ENCODE data around the gene STOM. TPM values are rescaled to one million over a fixed set of nuclear protein-coding genes. Genes with fewer than 3 reads are reported as not detected.

The STOM gene
- total RNA-seq, 1 donor from 2014 or later, result 509 TPM

DNA sequence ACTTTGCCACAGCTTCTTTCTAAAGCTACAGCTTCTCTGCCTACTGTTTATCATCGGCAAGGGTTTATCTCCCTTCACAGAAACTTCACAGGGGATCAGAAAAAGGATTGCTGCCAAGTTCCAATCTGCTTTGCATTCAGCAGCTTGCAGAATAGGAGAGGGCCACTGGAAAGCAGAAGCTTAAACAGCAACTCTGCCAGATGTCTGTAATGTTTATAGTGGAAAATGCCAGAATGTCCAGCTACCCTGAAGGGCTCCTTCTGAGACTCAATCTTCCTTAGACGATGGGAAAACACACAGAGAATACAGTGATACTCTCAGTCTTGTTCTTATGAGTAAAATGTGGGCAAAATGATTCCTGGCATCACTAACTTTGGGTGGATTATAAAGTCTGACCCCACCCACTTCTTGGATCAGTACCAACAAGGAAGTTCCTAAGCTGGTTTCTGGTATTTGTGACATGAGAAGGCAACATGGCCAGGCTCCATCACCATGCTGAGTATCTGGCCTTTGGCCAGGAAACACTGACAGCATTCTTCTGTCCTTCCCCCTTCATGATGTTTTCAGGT lies 19.0 kb downstream of the STOM start:
- DNase-seq (ENCODE audit: low read depth in 2 of 2), result peak; percentile 91 to 93

DNA sequence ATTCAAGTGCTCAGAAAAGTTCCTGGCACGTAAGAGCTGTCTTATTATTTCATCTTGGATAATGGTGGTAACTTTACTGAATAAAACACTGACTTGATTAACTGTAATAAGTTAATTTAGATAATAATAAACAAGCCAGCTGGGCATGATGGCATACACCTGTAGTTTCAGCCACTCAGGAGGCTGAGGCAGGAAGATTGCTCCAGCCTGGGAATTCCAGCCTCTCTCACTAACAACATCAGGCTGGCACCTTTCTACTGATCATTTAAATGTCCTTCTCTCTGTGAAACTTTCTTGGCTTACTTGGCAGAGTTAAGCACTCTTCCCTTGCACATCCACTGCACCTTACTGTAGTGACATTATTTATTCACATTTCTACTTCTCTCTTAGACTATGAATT lies 20.0 kb downstream of the STOM start:
- no peak for DNase-seq (ENCODE audit: low read depth in 2 of 2)

DNA sequence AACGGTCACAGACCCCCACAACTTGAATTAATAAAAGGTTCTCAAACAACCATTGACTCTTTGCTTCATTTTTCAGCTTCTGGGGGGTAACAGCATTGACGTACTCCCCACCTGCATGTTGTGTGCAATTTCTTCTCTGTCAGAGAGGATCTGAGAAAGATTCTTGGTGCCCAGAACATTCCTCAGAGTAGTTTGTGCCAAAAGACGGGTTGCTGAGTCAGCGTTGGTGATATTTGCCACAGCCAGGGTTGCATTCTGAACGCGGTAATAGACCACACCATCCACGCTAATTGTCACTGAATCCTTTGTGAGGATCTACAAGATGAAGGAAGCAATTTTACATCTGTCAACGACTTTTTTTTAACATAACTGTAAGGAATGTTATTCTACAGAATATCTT lies 21.0 kb downstream of the STOM start:
- no peak for DNase-seq (ENCODE audit: low read depth in 2 of 2)

DNA sequence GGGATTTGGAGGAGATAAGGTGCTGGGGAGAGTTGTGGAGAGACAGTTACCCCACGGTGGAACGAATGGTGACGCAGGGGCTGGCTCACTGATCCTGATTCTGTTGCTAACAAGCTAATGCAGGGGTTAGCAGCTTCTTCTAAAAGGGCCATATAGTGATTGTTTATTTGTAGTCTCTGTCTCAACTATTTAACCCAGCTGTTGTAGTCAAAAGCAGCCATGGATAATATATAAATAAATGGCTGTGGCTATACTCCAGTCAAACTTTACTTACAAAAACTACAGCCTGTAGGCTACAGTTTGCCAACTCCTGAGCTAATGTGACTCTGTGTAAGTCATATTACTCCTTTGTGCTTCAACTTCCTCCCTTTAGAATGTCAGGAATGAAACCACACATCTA lies 21.8 kb downstream of the STOM start:
- no peak for DNase-seq (ENCODE audit: low read depth in 2 of 2)

DNA sequence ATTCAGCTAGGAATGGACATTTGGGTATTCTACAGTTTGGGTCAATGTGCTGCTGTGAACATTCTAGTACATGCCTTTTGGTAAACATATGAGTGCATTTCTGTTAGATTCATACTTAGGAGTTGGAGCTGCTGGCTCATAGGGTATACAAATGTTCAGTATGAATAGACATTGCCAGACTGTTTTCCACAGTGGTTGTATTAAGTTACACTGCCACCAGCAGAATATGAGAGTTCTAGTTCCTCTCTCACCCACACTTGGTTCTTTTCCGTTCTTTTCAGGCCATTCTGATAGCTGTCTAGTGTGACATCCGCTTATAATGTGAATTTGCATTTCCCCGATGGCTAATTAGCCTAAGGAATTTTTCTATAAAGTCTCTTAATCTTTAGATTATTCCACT lies 25.0 kb downstream of the STOM start:
- no peak for DNase-seq (ENCODE audit: low read depth in 2 of 2)

DNA sequence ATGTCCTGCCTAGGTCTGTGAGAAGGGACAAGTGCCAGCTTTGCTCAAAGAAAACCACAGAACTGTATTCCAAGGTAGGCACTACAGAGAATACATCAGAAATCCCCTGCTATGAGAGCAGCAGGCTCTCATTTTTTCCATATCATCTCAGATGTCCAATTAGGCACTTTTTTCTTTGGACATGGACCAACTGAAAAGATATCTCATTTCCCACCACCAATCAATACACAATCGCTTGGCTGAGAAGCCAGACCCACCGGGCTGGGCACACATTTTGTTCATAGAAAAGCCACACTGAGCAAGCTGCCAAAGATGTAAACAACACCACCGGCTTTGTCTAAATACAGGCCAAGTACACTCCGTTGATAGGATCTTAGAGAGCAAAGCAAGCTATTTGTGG lies 25.9 kb downstream of the STOM start:
- no peak for DNase-seq (ENCODE audit: low read depth in 2 of 2)

DNA sequence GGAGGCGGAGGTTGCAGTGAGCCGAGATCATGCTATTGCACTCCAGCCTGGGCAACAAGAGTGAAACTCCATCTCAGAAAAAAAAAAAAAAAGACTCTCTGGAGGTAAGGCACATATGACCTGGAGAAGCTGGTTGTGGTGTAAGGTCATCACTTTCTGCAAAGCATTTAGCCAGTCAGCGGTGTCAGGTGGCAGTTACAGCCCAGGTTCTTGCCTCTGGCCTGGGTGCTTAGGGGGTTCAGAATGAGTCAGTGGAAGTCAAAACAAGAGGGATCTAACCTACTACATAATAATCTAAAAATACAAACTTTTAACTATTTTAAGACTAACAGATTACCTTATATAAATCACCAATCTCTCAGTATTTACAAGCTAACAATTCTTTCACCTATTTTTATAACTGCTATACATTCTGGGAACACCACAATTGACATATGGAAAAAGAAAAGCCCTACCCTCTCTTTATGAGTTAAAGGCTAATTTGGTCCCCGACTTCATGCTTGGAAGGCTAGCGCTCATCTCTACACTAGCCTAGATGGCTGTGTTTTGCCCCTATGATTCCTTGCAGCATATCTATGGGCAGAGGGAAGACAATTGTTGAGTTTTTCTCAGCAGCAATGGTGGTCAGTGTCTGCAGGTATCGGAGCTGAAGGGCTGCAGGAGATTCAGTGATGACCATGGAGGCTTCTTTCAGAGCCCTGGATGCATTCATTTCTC lies 29.2 kb downstream of the STOM start:
- no peak for DNase-seq (ENCODE audit: low read depth in 2 of 2)

DNA sequence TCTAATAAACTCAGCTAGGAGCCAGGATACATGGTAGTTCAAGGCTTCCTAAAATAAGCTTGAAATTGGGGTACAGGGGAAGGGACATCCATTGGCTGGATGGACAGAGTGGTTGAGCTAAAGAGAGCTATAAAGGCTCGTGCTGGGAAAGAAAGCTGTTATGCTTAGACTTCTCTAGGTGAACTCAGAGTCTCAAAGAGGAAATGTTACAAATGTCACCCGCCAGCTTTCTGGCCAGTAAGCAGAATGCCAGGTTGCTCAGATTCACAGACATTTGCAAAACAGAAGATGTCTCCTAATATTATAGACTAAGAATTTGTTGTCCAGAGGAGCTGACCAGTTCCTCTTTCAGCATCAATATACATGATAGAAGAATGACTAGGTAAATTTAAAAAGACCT lies 30.6 kb downstream of the STOM start:
- no peak for DNase-seq (ENCODE audit: low read depth in 2 of 2)

DNA sequence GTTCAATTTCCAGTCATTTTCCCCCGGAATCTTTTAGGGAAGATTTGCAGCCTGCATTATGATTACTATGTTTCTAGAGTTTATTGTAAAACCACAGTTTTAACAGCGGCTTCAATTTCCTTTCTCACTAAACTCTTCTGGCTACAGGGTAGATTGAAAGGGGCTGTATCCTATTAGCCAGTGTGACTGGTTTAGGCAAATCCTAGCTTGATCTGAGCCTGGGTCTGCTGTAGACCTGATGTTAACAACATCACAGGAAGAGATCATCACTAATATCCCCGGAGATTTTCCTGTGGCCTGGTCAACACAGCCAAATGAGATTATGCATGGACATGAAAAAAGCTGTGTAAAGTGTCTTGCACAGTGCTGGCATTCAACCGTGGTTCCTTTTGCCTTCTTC lies 33.4 kb downstream of the STOM start:
- DNase-seq (ENCODE audit: low read depth in 2 of 2), result no peak

DNA sequence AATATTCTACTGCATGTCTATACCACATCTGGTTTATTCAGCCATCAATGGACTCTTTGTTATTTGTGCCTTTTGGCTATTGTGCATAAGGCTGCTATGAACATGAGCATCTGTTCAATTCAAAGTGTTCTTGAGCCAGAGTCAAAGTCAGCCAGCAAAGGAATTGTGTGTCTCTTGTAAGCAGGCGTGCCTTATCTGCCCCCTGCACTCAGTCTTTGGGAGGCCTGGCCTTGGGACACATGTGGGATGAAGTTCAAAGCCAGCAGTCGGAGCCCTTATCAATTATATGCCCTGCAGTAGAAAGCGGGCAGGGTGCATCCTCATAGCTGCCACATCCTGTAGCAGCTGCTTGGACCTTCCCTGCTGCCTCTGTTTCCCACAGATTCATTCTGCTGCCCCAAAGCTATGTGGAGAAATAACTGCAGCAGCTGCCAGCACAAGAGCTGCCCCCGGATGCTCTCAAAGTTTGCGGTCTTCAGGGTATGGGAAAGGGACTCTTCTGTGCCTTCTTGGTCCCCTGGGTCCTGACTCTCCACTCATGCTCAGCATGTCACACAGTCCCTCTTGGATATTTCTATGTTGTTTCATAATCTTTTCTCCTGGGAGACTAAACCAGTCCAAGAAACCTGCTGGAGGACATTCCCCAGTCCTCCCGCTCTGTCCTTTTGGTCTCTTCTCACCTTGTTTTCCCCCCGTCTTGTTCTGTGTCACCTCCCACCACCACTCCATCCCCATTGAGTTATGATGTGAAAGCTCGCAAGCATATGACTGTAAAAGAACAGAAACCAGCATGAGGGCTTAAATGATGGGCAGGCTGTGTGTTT lies 35.9 kb downstream of the STOM start:
- no peak for DNase-seq (ENCODE audit: low read depth in 2 of 2)

DNA sequence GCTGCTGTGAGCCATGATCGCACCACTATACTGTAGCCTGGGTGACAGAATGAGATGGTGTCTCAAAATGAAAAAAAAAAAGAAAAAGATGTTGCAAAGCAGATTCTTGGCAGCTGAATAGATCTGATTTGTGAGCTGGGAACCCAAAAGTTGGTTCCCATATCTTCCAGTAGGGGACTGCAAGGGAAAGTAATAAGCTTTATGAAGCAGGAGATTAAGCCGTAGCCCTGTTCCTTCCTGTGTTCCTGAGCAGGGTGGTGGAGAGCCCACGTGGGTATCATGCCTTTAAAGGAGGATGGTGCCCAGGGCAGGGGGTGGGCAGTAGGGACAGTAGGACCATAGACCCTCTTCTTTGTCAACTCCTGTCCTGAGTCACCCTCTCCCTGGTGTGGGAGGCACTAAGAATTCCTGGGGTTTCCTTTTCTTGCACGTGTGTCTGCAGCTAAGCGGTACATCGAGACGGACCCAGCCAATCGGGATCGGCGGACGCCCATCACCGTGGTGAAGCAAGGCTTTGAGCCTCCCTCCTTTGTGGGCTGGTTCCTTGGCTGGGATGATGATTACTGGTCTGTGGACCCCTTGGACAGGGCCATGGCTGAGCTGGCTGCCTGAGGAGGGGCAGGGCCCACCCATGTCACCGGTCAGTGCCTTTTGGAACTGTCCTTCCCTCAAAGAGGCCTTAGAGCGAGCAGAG lies 37.9 kb downstream of the STOM start:
- peak in 1 of 2 donors; percentile 45 for DNase-seq (ENCODE audit: low read depth in 2 of 2)

DNA sequence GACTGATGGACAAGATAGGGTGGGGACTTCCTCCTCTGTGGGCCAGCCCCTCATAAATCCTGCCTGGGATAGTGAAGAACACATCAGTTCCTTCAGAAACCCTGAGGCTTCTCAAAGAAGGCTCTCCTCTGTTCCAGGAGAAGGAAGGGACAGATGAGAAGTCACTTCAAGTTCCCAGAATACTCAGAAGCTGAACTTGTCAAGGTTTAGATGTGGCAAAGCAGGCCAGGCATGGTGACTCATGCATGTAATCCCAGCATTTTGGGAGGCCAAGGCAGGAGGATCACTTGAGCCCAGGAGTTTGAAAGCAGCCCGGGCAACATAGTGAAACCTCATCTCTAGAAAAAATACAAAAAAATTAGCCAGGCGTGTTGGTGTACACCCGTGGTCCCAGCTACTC lies 38.5 kb downstream of the STOM start:
- no peak for DNase-seq (ENCODE audit: low read depth in 2 of 2)

DNA sequence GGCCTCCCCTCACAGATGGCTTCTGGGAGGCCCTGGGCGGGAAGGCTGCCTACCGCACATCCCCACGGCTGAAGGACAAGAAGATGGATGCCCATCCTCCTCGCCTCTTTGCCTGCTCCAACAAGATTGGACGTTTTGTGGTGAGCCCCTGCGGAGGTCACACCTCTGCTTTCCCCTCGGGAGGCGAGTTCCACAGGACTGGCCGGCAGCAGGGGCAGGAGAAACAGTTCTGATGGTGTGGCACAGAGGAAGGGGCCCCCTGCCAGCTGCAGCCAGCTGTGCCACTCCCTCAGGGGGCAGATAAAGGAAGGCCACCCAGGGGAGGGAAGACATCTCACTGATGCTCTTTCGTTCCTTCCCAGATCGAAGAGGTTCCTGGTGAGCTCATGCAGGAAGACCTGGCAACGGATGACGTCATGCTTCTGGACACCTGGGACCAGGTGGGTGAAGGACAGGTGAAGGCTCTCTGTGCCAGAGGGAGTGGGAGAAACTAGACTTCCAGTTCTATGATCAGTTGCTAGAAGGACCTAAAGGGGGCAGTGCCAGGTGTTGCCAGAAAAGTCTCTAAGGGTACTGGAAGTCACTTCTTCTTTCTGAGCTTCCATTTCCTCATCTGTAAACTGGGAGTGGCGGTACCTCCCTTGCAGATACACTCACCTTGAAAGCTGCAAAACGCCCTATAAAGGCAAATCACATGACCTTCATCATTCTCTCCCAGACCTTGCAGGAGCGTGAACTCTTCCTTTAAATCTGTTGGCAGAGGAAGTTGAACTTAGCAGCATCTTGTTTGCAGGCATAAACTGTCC lies 41.0 kb downstream of the STOM start:
- DNase-seq (ENCODE audit: low read depth in 2 of 2), result no peak

DNA sequence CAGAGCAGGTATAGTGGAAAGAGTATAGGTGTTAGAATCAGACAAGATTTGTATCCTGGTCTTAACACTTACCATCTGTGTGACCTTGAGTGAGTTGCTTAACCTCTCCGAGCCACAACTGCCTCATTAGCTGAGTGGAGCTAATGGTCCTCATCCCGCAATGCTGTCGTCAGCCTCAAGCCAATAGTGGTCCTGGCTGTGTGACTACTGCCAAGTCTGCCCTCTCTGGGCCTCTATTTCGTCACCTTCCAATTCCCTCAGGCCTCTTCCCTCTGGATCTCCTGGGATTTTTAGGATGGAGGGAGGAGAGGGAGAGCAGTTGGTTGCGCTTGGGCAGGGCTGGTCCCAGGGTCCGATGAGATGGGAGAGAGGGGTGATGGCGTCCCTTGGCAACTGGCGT lies 41.6 kb downstream of the STOM start:
- DNase-seq (ENCODE audit: low read depth in 2 of 2), result no peak

DNA sequence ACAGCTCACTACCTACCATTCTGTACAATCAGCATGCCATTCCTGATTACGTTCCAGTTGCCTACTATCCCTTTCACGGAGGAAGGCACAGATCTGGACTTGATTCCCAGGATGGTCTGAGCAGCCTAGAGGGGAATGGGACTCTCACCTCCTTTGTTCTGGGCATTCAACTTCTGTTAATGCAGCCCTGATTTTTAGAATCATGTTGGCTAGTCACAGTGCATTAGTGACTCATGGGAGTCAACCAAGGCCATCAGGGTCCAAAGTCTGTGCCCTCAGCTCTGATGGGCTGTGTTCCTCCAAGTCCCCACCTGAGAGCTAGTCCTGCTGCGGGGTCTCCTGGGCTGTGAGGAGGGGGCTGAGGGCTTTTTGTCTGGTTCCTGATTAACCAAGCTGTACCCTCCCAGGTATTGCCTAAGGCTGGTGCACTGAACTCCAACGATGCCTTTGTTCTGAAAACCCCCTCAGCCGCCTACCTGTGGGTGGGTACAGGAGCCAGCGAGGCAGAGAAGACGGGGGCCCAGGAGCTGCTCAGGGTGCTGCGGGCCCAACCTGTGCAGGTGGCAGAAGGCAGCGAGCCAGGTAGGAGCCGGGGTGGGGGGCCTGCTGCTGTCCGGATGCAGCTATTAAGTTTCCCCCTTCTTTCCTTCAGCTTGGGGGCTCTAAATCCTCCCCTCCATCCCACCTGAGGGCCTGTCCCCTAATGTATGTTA lies 43.0 kb downstream of the STOM start:
- DNase-seq (ENCODE audit: low read depth in 2 of 2), result peak in 1 of 2 donors; percentile 38

DNA sequence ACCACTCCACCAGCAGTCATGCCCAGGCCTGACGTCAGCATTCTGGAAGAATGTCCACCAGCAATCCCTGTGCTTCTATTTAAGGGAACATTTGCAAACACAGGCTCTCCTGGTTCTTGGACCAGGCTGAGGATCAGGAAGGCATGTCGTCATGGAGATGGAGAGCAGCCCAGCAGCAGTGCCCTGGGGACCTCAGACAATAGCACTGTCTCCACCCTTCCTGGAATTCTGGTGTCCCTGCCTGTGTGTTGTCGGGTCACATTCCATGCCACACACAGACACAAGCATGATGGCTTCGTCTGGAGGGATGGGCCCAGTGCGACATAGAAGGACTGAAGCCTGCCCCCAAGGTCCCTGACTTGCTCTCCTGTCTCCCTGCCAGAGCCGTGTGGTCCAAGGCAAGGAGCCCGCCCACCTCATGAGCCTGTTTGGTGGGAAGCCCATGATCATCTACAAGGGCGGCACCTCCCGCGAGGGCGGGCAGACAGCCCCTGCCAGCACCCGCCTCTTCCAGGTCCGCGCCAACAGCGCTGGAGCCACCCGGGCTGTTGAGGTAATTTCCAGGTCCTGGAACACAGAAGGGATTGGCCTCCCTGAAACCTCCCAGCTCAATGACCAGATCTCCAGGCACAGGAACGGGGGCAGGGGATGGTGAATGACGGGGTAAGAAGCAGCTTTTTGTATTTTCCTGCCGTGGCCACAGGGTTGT lies 43.8 kb downstream of the STOM start:
- DNase-seq (ENCODE audit: low read depth in 2 of 2), result peak; percentile 91 to 96

DNA sequence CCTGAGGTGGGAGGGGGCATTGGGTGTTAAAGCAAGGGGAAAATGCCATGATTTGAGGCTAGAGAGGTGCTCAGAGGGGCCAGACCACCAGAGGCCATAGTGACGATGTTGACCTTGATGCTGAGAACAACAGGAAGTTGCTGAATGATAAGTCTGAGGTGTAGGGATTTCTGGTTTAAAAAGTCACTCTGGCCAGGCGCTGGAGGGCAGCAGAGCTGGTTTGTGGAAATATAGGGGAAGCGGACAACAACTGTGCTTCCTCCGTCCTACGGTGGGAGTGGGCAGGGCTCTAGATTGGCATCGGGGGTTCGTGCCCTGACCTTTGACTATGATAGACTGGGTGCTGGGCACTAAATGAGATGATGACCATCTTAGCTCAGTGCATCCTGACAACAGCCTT lies 44.7 kb downstream of the STOM start:
- DNase-seq (ENCODE audit: low read depth in 2 of 2), result peak; percentile 74 to 83

DNA sequence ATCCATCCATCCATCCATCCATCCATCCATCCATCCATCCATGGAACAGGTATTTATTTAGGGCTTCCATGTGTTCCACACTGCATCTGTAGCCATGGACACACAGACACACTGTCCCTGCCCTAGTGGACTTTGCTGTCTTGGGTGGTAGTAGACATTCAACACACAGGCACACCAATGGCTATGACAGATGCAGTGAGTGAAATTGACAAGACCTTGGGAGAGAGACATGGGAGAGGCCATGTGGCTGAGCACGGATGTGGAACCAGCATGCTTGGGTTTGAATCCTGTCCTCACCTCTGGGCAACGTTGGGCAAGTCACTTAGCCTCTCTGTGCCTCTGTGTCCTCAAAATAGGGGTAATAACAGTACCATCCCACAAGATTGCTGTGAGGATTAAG lies 45.3 kb downstream of the STOM start:
- no peak for DNase-seq (ENCODE audit: low read depth in 2 of 2)

DNA sequence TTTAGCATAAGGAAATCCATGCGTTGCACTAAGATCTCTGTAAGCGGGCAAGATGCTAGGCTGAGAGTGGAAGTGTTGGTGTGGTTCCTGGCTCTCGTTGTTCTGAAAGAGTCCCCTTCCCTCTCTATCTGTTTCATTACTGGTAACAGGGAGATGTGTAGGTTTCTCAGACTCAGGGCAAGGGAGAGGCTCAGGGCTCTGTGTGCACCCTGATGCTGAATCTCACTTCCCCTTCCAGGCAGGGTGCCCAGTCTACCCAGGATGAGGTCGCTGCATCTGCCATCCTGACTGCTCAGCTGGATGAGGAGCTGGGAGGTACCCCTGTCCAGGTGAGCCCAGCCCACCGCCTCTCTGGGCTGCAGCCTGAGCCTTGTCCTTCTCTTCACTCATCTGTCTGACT lies 45.7 kb downstream of the STOM start:
- DNase-seq (ENCODE audit: low read depth in 2 of 2), result no peak

Data from lung microvascular endothelial cell (primary cell).